Breast epithelium (tissue), 3 donors: ENCODE data around the gene SLC48A1.

Experiments used
- POLR2A ChIP-seq: fragments of 450-650 bp; IDR thresholded peaks from one replicate; pipeline ENCODE4 v1.6.1; 2016; ENCODE audit warnings: antibody characterized with exemption, mild to moderate bottlenecking, moderate library complexity
- TF ChIP-seq, protein P1 (sequence below), 3 donors: fragments of 450-650 bp; IDR thresholded peaks; one replicate each; pipeline ENCODE4 v1.5.1; 2016 to 2017; ENCODE audit warnings: antibody characterized with exemption in 3 of 3, mild to moderate bottlenecking in 3 of 3, moderate library complexity in 3 of 3

DNA sequence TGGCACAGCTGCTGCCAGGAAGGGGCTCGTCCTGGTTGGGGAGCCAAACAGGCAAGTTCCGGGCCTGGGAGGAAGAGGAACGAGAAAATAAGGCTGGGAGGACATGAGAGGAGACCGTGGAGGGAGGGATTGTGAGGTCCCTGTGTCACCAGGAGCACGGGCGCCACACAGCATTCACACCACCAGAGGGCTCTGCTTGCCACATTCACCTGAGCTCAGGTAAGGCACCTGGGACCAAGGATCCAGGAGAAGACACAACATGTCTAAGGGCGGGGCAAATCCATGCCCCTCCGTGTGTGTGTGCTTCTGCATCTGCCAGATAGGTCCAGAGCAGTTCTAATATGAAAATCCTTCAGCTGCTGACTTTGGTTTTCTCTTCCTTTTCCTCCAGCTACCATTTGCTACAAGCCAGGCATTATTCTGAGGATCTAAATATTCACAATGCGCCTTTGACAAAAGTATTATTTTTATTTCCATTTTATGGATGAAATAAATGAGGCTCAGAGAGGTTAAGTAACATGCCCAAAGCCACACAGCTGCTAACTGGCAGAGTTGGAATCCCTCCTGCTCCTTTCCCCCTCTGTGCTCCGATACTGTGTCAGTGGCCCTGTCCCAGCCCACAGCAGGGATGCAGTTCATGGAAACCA lies 28.9 kb upstream of the SLC48A1 start:
- TF ChIP-seq POLR2A = no peak
- TF ChIP-seq, protein P1, sequence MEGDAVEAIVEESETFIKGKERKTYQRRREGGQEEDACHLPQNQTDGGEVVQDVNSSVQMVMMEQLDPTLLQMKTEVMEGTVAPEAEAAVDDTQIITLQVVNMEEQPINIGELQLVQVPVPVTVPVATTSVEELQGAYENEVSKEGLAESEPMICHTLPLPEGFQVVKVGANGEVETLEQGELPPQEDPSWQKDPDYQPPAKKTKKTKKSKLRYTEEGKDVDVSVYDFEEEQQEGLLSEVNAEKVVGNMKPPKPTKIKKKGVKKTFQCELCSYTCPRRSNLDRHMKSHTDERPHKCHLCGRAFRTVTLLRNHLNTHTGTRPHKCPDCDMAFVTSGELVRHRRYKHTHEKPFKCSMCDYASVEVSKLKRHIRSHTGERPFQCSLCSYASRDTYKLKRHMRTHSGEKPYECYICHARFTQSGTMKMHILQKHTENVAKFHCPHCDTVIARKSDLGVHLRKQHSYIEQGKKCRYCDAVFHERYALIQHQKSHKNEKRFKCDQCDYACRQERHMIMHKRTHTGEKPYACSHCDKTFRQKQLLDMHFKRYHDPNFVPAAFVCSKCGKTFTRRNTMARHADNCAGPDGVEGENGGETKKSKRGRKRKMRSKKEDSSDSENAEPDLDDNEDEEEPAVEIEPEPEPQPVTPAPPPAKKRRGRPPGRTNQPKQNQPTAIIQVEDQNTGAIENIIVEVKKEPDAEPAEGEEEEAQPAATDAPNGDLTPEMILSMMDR (IDR thresholded peaks at IDR 0.05) = peak; percentile 68 to 89 (median 80)
